Fibroblast of lung (primary cell): ENCODE measurements around the gene CDV3.

Experiments used
- CTCF ChIP-seq, 2 donors: IDR thresholded peaks in 1 of 2; conservative IDR thresholded peaks in 1 of 2; 1 replicate in 1 of 2; 2 replicates in 1 of 2; pipeline ENCODE4 v1.5.1; 2011 to 2012; ENCODE audit warnings: low read length in 2 of 2, control low read depth in 1 of 2, inconsistent platforms in 1 of 2, low read depth in 1 of 2, mild to moderate bottlenecking in 1 of 2
- EZH2 ChIP-seq: IDR thresholded peaks from 2 replicates; pipeline ENCODE4 v1.5.1; 2012; ENCODE audit warnings: low read length, control low read depth, mild to moderate bottlenecking; ENCODE audit errors: missing control alignments

DNA sequence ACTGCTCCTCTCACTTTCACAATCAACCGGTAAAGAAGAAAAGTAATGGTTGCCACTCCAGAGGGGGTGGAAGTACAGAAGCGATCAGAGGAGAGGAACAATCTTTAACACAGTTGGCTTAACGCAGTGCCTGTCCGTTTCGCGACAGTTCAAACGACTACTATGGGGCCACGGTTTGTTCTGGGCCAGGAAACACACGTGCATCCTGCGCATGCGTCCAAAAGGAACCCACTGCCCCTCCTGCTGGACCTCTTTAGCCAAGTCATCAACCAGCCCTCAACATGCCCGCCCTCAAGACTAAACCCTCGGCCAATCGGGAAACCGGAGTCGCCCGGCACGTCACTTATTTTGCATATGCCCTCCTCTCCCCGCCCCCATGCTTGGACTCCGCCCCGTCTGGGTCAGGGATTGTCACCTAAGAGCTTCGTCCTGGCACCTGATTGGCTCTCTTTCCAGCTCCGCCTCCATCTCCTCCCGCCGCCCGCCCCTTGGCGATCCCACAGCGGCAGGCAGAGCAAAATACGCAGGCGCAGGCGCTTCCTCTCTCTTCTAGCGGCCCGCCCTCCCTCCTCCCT lies 345 bp upstream of the CDV3 start:
- TF ChIP-seq EZH2 (no peak), CTCF (conservative IDR thresholded peaks at IDR 0.05 in 1 of 2, IDR thresholded peaks at IDR 0.05 in 1 of 2; ENCODE audit: low read depth in 1 of 2, low read length in 2 of 2) (peak in 1 of 2 donors; percentile 24)
